Stimulated activated CD8-positive, alpha-beta memory T cell treated with anti-CD3 and anti-CD28 coated beads, Interleukin-7, amount 100 ng/mL, for 1 hour (primary cell): ENCODE results near the gene ATP13A1.
A peak's percentile ranks its signal among the peaks of the same experiment; 100 is the strongest.
"Not testable (repeated sequence)": the region's sequence is repeated elsewhere in the genome, so short reads cannot be mapped to it uniquely, and the experiment has no call there.

Source experiments
- DNase-seq, 2 donors: peaks; one replicate each; pipeline ENCODE4 v3.0.0-alpha.2; 2020; ENCODE audit warnings: low read depth in 2 of 2

The ATP13A1 gene

DNA sequence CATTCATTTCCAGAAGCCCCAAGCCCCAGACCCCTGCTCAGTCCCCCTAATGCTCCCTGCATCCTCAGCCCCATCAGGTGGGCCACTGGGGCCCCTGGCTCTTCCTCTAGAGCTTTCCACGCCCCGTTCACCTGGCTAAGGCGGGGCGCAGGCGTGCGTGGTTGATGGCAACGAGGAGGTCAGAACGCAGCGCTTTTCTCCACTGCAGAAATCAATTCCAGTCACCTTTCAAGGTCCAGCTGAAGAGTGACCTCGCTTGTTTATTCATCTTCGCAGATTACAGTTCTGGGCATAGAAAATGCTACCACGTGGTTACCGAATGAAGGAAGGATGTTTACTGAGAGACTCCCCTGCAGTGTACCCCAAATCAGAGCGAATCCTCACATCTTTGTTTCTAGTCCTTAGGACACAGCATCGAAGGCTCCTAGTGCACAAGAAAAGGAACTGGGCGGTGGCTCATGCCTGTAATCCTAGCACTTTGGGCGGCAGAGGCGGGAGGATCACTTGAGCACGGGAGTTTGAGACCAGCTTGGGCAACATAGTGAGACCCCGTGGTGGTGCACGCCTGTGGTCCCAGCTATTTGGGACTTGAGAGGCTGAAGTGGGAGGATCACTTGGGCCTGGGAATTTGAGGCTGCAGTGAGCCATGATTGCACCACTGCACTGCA is 44.2 kb downstream of the ATP13A1 start:
- no peak for DNase-seq

DNA sequence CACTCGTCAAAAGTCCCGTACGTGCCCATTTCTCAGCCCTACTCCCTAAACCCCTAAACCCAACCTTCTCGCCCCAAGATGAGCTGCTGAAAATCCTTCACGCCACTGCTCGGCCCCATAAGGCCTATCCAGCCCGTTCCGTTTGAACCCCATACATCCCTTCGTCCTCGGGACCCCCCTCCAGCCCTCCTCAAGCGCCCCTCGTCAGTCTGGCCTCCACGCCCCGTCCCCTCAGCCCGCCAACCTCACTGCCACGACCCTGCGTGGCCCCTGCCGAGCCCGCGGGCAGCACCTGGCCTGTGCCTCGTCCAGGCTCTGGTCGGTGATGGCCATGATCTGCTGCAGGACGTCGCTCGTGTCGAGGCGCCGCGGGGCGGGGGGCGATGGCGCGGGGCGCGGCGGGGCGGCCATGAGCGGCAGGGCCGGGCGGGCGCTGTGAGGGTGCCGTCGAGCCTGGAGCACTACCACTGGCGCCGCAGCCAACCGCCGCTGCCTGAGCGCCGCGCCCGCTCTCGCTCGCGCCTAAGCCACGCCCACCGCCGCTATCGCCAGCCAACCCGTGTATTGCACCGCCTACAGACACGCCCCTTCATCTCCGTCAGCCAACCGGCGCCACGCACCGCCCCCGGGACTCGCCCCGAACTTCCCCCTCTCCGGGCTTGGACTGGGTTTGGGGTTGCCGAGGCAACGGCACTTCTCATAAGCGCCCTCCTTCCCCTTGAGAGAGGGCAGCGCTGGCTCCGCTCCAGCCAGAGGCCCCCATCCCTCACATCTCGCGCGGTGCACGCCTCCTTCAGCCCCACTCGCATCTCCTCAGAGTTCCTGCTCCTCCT is 45.0 kb downstream of the ATP13A1 start, which contains the start of gene PBX4:
TSS of gene PBX4 (minus strand) at position 469 of the 833 bp plus-strand sequence. CDS start at position 411, 58 bp downstream.
- DNase-seq, result peak; percentile 99

DNA sequence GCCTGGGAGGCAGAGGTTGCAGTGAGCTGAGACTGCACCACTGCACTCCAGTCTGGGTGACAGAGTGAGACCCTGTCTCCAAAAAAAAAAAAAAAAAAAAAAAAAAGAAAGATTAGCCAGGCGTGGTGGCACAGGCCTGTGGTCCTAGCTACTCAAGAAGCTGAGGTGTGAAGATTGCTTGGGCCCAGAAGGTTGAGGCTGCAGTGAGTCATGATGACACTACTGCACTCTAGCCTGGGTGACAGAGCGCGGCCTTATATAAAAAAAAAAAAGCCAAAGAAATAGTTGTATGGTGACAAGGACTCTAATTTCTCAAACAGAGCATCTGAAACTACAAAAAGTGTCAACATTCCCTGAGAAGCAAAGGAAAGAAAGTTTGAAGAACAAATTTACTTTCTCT is 48.4 kb downstream of the ATP13A1 start:
- no peak for DNase-seq

DNA sequence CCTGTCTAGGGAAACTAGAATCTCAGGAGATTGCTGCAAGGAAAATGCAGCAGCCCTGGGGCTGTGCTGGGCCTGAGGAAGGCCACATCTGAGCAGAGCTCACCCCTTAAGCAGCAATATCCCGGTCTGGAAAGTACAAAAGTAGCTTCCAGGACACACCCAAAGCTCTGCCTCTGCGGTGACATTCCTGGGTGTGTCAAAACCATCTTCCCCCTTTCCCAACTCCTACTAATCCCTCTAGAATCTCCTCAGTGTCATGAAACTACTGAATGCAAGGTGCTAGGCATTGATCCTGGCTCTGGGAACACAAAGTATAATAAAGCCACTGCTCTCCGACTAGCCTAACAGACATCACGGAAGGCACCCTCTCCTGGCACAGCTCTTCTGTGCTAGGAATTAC is 50.0 kb downstream of the ATP13A1 start:
- DNase-seq, result no peak

DNA sequence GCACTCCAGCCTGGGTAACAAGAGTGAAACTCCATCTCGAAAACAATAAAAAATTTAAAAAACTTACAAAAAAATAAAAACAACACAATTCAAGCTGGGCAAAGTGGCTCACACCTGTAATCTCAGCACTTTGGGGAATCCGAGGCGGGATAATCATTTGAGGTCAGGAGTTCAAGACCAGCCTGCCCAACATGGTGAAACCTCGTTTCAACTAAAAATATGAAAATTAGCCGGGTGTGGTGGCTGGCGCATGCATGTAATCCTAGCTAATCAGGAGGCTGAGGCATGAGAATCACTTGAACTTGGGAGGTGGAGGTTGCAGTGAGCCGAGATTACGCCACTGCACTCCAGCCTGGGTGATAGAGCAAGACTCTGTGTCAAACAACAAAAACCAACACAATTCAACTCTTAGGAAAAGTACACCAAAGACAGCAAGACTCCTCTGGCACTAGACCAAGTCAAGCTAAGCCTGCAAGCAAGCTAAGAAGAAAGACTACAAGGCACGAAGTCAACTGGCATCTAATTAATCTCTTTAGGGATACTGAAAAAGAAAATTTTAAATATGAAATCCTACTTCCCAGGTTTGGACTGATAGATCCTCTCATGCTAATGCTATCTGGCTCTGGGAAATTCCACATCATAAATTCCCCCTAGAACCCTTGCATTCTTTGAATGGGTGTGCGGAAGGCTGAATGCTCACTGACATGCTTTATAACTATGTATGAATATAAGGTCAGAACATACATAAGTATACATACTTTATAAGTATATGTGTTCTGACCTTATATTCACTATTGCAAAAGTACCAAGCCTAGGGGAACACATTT is 52.9 kb downstream of the ATP13A1 start:
- DNase-seq, result no peak

DNA sequence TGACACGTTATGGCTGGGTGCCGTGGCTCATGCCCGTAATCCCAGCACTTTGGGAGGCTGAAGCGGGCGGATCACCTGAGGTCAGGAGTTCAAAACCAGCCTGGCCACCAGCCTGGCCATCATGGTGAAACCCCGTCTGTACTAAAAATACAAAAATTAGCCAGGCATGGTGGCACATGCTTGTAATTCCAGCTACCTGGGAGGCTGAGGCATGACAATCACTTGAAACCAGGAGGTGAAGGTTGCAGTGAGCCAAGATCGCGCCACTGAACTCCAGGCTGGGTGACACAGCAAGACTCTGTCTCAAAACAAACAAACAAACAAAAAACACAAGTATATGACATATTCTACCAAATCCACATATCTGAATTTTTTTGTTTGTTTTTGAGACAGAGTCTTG is 56.8 kb downstream of the ATP13A1 start:
- DNase-seq, result not testable (repeated sequence)

DNA sequence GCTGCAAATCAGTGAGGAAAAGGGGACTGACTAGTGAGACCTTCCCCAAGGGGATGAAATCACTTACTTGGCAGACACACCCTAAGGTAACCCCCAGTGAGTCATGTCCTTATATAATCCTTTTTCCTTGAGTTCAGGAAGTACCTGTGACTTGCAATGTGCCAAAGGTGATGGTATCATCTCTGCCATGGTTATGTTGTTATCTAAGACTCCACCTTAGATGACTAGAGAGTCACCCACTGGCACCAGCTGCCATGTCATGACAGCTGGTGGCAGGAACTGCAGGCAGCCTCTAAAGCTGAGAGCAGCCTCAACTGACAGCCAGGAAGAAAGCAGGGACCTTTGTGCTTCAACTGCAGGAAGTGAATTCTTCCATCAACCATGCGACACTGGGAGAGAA is 57.5 kb downstream of the ATP13A1 start:
- DNase-seq, result no peak

DNA sequence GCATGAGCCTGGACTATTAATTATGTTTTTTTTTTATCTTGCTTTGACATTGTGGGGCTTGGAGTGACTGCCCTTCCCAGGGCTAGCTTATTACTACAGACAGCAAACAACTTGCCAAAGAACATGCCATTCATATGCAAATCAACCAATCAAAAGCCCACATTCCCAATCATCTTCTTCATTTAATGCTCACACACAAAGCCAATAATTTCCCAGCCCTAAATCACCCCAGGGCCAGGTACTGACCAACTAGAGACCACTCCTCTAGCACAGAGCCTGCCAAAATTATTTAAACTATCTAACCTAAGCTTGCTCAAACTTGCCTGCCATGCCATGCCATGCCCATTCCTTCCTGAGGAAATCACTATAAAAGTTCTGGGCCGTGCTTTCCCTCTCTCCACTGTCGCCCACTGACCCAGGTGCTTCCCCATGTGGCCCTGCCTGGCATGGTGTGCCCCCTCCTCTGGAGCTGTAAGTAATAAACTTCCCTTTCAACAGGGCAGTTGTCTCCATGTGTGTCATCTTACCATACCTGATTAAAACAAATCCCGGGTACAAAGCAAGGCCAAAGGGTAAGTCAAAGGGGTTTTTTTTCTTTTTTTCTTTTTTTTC is 60.7 kb downstream of the ATP13A1 start:
- no peak for DNase-seq

DNA sequence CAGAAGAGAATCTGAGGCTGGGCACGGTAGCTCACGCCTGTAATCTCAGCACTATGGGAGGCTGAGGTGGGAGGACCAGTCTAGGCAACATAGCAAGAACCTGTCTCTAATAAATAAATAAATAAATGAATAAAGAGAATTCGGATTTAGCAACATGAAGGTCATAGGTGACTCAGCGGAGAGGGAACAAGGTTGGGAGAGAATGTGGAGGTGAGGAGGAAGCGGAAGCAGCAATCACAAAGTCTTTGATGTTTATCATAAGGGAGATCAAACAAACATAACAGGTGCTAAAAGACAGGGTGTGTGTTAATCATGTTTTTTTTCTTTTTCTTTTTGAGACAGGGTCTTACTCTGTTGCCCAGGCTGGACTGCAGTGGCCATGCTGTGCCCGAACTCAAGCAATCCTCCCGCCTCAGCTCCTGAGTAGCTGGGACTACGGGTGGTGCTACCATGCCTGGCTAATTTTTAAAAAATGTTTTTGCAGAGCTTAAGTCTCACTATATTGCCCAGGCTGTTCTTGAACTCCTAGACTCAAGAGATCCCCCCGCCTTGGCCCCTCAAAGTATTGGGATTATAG is 61.3 kb downstream of the ATP13A1 start:
- no peak for DNase-seq

DNA sequence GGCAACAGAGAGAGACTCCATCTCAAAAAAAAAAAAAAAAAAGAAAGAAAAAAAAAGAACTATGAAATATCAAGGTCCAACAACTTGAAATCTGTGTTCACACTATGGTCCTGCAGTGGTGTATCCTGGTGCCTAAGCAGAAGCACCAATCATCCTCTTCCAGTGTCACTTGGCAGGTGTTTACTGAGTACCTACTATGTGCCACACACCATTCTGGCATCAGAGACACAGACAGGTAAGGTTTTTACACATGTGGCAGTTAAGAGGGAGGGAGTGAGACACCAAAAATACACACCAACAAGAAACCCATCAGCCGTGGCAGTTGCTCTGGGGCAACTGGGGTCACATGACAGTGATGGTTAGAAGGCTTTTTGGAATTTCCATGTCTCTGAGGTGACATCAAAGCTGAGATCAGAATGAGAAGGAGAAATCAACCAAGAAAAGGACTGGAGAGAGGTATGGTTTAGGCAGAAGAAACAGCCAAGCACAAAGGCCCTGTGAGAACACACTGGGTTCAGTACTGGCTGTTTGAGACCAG is 62.6 kb downstream of the ATP13A1 start:
- no peak for DNase-seq

DNA sequence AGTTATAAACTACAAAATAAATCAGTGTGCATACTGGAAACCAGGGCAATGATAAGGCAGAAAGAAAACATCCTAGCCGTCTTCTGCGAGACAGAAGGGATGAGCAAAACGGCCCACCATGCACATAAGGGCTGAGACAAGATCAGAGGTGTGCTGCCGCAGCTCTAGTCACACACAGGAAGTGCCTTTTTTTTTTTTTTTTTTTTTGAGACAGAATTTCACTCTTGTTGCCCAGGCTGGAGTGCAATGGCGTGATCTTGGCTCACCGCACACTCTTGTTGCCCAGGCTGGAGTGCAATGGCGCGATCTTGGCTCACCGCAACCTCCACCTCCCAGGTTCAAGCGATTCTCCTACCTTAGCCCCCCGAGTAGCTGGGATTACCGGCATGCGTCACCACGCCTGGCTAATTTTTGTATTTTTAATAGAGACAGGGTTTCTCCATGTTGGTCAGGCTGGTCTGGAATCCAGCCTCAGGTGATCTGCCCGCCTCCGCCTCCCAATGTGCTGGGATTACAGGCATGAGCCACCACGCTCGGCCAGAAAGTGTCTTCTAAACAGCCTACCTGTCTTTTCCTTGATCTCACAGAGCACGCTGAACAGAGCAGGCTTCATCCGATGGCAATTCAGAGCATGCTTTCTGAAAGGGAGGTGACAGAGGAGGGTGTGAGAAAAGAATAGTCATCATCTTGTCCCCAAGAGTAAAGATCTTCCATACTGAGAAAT is 64.6 kb downstream of the ATP13A1 start:
- DNase-seq, result not testable (repeated sequence)

DNA sequence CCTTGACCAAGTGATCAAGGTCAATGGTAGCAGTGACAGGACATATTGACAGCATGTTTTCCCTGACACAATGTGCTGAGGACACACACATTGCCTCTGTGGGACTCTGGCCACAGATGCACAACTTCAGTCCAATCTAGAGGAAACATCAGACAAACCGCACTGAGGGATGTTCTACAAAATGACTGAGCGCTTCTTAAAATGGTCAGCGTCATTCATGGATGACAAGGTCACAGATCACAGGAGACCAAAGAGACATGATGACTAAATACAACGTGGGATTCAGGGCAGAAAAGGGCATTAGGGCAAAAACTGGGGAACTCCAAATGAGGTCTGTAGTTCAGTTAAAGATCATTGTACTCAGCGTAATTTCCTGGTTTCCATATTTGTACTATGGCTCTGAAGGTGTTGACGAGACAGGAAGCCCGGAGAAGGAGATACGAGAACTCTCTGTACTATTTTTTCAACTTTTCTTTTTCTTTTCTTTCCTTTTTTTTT is 65.6 kb downstream of the ATP13A1 start:
- DNase-seq, result no peak
